DMS114 treated with DMSO at 0.1 percent for 48 hours (cell line): ENCODE data around the gene SMIM11.
"Not testable (repeated sequence)": the region's sequence is repeated elsewhere in the genome, so short reads cannot be mapped to it uniquely, and the experiment has no call there.

Experiments used
- DNase-seq: peaks from one replicate; lab custom pipeline; 2025; ENCODE audit not compliant: unreplicated experiment; lab: John Stamatoyannopoulos, UW

The SMIM11 gene

DNA sequence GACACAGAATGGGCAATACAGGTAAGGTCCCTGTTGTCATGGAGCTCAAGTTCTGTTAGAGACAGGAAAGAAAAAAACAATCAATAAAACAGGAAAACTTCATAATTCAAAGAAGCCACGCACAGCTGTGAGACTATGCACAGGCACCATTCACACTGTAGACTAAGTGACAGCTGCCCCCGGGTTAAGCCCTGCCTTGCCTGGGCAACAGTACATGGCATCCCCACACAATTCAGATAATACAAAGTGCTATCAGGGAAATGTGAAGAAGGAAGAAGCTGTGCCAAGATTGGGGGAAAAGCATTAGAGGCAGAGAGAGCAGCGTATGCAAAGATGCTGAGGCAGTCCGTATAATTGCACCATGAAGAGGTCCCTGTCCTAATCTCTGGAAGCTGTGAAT lies 20.5 kb upstream of the SMIM11 start:
- no peak for DNase-seq

DNA sequence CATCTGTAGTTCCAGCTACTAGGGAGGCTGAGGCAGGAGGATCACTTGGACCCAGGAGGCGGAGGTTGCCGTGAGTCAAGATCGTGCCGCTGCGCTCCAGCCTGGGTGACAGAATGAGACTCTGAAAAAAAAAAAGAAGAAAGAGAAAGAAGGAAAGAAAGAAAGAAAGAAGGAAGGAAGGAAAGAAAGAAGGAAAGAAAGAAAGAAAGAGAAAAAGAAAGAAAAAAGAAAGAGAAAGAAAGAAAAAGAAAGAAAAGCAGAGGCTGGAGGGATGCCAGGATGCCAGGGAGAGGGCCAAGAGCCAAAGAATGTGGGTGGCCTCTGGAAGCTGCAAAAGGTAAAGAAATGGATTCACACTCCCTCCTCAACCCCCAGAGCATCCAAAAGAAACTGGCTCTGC lies 19.7 kb upstream of the SMIM11 start:
- DNase-seq, result no peak

DNA sequence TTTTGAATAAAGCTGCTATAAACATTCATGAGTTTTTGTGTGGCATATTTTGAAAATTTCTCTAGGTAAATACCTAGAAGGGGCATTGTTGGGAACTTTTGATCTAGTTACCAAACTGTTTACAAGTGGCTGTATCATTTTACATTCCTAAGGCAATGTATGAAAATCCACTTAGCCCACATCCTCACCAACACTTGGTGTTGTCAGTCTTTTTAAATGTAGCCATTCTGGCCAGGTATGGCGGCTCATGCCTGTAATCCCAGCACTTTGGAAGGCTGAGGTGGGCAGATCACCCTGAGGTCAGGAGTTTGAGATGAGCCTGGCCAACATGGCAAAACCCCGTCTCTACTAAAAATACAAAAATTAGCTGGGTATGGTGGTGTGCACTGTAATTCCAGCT lies 17.4 kb upstream of the SMIM11 start:
- no peak for DNase-seq

DNA sequence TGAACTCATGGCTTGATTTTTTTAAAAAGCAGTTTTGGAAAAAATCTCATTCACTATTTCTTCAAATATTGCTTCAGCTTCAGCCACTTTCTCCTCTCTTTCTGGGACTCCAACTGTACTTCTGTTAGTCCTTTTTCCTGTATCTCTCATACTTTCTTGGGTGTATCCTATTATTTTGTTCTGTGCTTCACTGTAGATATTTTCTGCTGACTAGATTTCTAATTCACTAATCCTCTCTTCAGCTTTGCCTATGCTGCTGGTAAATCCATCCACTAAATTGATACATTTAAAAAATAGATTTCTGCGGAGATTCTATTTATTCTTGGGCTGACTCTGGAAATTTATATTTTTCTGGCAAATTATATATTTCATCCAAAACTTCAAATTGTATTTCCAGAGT lies 16.4 kb upstream of the SMIM11 start:
- no peak for DNase-seq

DNA sequence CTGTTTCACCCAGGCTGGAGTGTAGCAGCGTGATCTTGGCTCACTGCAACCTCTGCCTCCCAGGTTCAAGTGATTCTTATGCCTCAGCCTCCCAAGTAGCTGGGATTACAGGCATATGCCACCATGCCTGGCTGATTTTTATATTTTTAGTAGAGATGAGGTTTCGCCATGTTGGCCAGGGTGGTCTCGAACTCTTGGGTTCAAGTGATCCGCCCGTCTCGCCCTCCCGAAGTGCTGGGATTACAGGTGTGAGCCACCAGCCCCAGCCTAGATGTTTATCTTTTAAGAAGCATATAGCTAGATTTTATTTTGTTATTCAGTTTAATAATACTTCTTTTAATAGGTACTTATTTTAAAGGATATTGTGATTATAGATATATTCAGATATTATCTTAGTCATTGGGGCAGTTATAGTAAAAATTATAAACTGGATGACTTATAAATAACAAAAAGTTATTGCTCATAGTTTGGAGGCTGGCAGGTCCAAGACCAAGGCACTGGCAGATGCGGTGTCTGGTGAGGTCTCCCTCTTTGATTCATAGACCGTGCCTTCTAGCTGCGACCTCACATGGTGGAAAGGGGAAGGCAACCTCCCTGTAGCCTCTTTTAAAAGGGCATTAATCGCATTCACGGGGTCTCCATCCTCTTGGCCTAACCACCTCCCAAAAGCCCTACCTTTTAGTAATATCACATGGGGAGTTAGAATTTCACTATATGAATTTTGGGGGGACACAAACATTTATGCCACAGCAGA lies 14.6 kb upstream of the SMIM11 start:
- DNase-seq, result no peak

DNA sequence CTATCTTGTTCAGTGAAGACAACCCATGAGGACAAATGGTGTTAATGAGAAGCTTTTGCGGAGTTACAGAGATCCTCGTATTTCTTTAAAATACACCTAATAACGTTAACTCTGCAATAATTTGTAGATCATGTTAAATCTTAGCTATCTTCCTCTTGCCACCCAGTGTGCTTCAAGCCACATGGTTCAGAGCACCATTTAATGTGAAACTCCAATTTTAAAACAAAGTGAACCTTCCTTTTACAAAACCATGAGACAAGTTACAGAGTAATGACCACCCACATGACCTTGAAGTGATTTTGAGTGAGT lies 13.2 kb upstream of the SMIM11 start:
- DNase-seq, result no peak

DNA sequence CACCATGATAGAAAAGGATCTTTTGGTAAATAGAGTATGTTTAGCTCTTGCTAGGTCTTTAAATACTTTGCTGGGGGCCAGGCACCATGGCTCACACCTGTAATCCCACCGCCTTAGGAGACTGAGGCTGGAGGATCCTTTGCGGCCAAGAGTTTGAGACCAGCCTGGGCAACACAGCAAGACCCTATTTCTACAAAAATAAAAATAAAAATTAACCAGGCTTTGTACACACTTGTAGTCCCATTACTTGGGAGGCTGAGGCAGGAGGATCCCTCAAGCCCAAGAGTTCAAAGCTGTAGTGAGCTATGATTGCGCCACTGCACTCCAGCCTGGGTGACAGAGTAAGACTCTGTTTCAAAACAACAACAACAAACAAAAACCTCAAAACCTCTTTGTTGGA lies 12.6 kb upstream of the SMIM11 start:
- no peak for DNase-seq

DNA sequence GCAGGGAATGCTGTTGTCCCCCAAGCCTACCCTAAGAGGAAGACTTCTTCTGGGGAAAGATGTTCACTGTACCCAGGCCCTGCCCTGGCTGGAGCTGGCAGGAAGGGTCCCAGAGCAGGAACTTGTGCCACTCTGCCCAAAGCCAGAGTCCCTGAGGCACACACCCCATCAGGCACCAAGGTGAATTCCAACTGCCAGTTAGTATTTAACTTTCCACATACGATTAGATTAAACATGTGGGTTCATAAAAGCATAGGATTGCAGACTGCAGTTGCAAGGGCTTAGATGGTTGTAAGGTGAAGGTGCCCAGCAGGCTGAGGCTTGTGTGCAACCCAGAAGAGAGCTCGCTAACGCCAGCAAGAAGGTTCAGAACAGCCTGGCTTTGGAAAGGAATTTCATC lies 11.6 kb upstream of the SMIM11 start, which contains the start of gene KCNE2:
TSS of gene KCNE2 (plus strand) at position 274 of the 400 bp plus-strand sequence. CDS start 6,473 bp downstream, outside the sequence.
- no peak for DNase-seq

DNA sequence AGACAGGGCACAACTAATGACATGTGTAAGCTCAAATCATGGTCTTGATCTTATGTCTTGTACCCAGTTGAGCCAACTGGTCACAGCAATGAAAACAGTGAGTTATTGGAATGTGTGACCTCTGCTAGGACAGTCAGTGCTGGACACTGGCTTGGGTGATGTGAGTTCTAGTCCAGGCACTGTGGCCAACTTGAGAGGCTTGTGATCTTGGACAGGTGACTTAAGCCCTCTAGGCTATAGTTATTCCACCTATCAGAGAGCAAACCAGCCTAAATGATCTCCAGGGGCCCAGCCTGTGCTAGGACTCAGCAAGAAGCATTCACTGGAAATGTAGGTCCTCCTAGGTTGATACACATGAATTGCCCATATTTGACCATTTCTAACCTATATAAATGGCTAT lies 10.4 kb upstream of the SMIM11 start:
- no peak for DNase-seq

DNA sequence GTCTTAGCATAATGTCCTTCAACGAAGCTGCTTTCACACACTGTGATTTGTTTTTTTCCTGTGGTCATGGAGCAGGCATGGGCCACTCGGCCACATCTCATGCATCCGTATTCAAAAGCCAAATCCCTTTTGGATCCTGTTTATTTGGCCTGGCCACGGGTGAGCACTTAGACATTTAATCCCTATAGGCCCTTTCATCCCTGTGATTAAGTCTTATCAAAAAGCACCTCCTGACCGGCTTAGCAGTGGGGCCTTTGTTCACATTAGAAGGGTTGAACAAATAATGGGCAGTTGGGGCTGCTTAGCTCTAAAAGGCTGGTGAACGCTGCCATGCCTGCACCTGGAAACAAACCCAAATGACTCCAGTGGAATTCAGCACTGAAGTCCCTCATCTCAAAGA lies 9.5 kb upstream of the SMIM11 start:
- no peak for DNase-seq

DNA sequence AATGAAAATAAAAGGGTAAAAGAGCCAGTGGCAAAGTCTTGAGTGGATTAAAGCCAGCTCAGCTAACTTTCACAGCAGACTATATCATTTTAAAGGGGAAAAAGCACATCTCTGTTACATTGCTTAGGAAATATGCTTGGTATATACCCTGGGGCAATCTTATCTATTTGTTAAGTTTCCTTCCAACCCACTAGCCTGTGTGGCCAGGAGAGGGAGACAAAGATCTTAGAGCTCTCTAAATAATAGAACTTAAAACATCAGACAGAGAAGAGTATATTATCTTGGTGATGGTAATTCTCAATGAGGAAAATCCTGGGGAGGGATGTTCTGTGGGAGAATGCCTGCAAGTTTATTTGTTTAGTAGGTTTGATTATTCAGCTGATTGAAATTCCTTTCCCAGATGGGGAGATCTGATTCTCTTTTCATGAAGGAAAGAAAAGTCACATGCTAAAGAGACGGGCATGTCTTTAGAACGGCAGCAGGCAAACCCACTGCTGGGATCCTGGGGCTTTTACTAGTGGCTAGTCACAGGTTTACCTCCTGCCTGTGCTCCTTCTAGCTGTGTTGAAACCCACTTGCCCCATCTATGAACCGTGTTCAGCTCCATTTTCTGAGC lies 7.9 kb upstream of the SMIM11 start:
- DNase-seq, result peak; percentile 23

DNA sequence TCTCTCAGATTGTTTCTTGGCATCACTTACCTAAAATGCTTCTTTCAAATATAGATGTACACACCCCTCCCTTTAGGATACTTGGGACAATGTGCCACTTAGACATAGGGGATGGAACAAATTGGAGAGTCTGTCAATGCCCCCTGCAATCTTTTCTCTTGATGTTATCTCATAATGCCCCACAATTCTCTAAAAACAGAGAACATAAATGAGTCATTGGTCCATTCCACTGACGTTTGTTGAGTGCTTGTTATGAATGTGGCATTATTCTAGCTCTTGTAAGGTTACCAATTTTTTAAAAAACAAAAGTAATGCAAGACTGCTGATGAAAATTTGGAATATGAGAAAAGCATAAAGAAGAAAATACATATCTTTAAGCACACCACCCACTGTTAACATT lies 5.6 kb upstream of the SMIM11 start:
- no peak for DNase-seq

DNA sequence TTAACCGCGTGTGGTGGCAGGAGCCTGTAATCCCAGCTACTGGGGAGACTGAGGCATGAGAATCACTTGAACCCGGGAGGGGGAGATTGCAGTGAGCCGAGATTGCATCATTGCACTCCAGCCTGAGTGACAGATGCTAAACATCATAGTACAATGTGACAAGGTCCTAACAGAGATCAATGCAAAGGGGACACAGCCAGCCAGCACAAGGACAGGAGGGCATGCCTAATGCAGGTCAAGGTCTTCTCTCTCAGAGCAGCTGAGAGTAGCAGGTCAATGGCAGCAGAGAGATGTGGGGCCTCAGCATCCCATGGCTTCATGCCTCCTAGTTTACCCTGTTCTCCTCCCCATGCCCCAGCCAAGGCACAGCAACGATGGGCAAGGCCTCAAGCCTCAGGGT lies 3.0 kb upstream of the SMIM11 start:
- no peak for DNase-seq

DNA sequence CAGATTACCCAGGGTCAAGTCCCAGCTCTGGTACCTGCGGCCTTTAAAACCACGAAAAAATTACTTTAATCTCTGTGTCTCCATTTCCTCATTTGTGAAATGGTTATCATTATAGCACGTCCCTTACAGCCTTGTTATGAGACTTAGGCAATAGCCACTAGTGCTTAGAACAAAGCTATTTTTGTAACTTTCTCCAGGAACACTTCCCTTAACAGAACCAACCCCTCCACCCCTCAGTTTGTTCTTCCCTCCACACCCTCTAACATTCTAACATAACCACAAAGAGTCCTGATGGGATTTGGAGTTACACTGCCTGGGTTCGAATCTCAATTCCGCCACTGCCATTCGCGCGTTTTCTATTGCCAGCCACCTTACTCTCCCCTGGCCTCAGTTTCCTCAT lies 845 bp upstream of the SMIM11 start:
- DNase-seq, result not testable (repeated sequence)

DNA sequence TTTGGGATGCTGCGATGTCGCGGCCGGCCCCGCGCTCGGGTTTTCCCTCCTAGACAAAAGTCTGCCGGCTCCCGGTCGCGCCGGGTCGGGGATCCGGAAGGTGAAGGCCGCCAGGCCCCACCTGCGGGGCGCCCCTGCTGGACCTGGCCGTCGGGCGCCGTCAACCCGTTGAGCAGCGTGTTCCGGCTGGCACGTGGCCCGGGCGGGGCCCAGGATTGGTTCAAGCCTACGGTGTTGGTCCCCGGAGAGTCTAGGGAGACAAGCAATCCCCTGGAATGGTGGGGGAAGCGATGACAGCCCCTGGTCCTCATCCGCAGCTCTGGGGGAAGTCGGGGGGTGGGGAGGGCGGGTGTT lies 289 bp downstream of the SMIM11 start:
- not testable (repeated sequence) for DNase-seq

DNA sequence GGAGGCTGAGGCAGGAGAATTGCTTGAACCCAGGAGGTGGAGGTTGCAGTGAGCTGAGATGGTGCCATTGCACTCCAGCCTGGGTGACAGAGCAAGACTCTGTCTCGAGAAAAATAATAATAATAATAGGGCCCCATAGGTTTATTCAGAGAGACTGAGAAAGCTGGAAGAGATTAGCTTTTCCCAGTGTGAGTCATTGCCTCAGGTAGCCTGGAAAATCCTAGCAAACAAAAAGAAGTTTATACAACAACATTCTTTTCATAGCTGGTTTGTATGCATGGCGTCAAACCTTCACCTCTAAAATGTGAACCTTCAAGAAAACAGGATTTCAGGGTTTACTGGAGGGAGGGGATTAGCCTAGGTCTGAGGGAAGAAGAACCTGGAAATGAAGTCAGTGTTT lies 7.8 kb downstream of the SMIM11 start:
- not testable (repeated sequence) for DNase-seq

DNA sequence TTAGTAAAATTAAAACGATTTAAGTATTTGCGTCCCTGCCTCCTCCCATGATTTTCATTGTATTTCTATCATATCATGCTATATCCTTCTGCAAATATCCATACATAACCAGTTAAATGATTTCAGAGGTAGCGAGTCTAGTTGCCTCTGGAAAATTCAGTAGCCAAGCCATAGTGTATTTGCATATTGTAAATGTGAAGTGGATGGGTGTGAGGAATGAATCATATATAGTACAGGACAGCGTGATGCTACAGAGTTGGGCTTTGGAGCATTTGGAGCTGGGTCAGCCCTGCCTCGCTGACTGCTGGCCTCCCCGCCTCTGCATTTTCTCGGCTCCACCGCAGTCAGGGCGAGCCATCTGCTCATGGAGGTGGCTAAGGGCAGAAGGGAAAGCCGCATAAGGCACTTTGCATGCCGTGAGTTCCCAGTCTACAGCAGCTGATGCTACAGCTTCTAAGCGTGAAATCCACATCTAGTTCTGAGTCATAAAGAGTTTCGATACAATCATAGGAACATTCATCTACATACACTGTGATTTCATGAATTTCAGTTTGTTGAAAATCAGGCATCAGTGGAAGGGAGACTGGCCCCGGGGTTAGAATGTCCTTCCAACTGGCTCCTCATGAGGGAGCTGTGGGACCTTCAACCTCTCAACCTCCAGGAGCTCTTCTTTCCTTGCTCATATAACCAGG lies 8.6 kb downstream of the SMIM11 start:
- DNase-seq, result not testable (repeated sequence)

DNA sequence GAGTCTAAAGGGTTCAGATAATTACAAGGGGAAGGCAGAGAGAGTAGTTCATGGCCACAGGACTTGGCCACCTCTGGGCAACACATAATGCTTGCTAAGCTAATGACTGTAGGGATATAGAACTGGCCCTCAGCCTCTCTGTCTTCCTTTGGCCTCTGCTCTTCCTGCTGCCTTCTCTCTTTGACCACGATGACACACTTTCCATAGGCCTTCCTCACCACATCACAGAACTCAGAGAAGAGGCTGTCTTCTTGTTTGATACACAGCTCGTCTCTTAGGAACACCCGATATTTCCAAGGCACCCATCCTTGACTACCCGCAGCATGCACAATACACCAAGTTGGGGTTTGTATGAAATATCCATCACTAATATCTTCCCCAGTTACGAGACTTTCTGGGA lies 25.2 kb downstream of the SMIM11 start:
- not testable (repeated sequence) for DNase-seq

DNA sequence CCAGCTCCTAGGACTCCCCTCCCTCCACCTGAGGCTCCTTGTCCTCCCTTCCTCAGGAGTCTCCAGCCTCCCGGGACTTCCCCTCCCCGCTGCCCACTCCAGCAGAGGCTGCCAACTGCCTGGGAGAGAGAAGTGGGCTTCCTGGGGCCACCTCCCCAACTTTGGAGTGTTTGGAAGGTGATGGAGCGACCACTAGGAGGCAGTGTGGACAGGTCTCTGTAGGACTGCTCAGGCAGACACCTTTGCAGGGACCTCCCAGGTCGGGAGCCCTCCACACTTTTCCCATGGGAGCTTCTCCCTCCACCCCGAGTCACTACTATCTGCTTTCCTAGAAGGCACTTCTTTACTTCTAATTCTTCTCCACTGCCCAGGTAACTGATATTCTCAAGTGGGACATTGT lies 29.4 kb downstream of the SMIM11 start:
- not testable (repeated sequence) for DNase-seq

DNA sequence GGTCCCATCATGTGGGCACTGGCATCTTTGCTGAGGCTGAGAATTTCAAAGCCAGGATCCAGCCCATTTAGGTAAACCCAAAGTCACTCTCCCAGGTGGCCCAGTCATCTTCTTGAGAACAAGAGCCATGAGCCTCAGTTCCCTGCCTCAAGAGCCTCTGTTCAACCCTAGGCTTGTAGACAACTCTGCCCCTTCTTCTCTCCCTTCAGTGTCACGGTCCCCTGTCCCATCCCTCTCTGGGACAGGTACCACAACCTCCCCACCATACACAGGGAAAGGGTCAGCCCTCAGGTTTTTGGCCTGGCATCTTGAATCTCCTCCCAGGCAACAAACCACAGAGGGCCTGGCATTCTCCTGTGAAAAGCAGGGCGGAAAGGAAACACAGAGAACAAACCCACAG lies 30.4 kb downstream of the SMIM11 start:
- not testable (repeated sequence) for DNase-seq

DNA sequence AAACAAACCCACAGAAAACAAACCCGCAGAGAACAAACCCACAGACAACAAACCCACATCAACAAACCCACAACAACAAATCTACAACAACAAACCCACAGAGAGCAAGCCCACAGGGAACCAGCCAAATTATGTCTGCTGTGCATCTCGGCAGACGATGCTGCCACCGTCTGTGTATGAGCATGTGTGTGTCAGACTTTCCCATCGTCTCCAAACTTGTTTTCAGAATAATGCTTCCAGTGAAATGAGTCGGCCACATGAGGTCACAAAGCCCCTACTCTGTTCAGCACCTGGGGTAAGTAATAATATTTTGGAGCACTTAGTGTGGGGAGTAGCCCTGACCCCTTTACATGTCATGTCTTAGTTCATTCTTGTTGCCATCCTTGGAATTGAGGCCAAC lies 30.8 kb downstream of the SMIM11 start:
- not testable (repeated sequence) for DNase-seq

DNA sequence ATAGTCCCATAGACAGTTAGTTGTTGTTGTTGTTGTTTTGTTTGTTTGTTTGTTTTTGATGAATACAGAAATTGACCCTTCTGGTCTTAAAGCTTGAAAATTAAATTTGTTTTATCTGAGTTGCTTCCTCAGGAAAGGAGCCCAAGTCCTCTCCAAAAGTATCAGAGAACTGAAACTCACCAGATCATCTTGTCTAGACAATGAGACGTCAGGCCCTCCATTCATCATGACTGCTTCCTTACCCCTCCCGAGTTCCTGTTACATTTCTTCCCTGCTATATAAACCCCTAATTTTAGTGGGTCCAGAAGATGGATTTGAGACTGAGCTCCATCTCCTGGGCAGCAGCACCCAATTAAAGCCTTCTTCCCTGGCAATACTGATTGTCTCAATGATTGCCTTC lies 31.4 kb downstream of the SMIM11 start:
- not testable (repeated sequence) for DNase-seq
